Trophoblast cell (in vitro differentiated cells and primary cell): Measurements from ENCODE around the gene DNM1.
A peak's percentile ranks its signal among the peaks of the same experiment; 100 is the strongest.

Source experiments
- DNase-seq, 2 donors: peaks; one replicate each; pipeline ENCODE4 v3.0.0-alpha.2; 2016
- H2AFZ ChIP-seq: 2 replicates; pipeline ENCODE4 v1.6.1; 2013; ENCODE audit warnings: low read length, moderate library complexity, mild to moderate bottlenecking; ENCODE audit not compliant: insufficient read depth, poor library complexity
- H2AK5ac ChIP-seq: 2 replicates; pipeline ENCODE4 v1.6.1; 2013; ENCODE audit warnings: mild to moderate bottlenecking, low read length
- H2BK120ac ChIP-seq: 2 replicates; pipeline ENCODE4 v1.6.1; 2013; ENCODE audit warnings: low read length, mild to moderate bottlenecking, moderate library complexity; ENCODE audit not compliant: insufficient read depth, poor library complexity
- H2BK12ac ChIP-seq: 2 replicates; pipeline ENCODE4 v1.6.1; 2013; ENCODE audit warnings: mild to moderate bottlenecking, low read length, moderate library complexity
- H2BK5ac ChIP-seq: 2 replicates; pipeline ENCODE4 v1.6.1; 2013; ENCODE audit warnings: low read length, low read depth, moderate library complexity, mild to moderate bottlenecking; ENCODE audit not compliant: poor library complexity
- H3K14ac ChIP-seq: 2 replicates; pipeline ENCODE4 v1.6.1; 2013; ENCODE audit warnings: mild to moderate bottlenecking, low read length
- H3K18ac ChIP-seq: 2 replicates; pipeline ENCODE4 v1.6.1; 2013; ENCODE audit warnings: mild to moderate bottlenecking, low read length
- H3K23ac ChIP-seq: 2 replicates; pipeline ENCODE4 v1.6.1; 2013; ENCODE audit warnings: low read length
- H3K27ac ChIP-seq: 2 replicates; pipeline ENCODE4 v1.5.1; 2013; ENCODE audit warnings: low read depth, mild to moderate bottlenecking, inconsistent platforms, low read length, moderate library complexity
- H3K27me3 ChIP-seq: 2 replicates; pipeline ENCODE4 v1.6.1; 2013; ENCODE audit warnings: inconsistent platforms, mild to moderate bottlenecking, low read length, moderate library complexity; ENCODE audit not compliant: insufficient read depth
- H3K36me3 ChIP-seq, 2 experiments: 1 replicate in 1 of 2; 2 replicates in 1 of 2; pipeline ENCODE4 v1.6.1; 2013; ENCODE audit warnings: low read length in 2 of 2, mild to moderate bottlenecking in 2 of 2, moderate library complexity in 1 of 2; ENCODE audit not compliant: insufficient read depth in 2 of 2, control insufficient read depth in 1 of 2
- H3K4ac ChIP-seq: 2 replicates; pipeline ENCODE4 v1.6.1; 2013; ENCODE audit warnings: low read depth, mild to moderate bottlenecking, low read length, moderate library complexity
- H3K4me1 ChIP-seq, 2 experiments: 1 replicate in 1 of 2; 2 replicates in 1 of 2; pipeline ENCODE4 v1.6.1; 2013; ENCODE audit warnings: low read length in 2 of 2, mild to moderate bottlenecking in 2 of 2, moderate library complexity in 1 of 2; ENCODE audit not compliant: insufficient read depth in 2 of 2, control insufficient read depth in 1 of 2
- H3K4me2 ChIP-seq: 2 replicates; pipeline ENCODE4 v1.6.1; 2013; ENCODE audit warnings: inconsistent platforms, mild to moderate bottlenecking, low read length, moderate library complexity
- H3K4me3 ChIP-seq: 2 replicates; pipeline ENCODE4 v1.5.1; 2013; ENCODE audit warnings: mild to moderate bottlenecking, low read depth, low read length, inconsistent platforms
- H3K79me1 ChIP-seq: one replicate; pipeline ENCODE4 v1.6.1; 2013; ENCODE audit warnings: low read length
- H3K79me2 ChIP-seq: 2 replicates; pipeline ENCODE4 v1.6.1; 2013; ENCODE audit warnings: low read length, mild to moderate bottlenecking; ENCODE audit not compliant: control insufficient read depth, insufficient read depth, poor library complexity
- H3K9ac ChIP-seq: 2 replicates; pipeline ENCODE4 v1.6.1; 2013; ENCODE audit warnings: mild to moderate bottlenecking, low read length
- H3K9me3 ChIP-seq: 2 replicates; pipeline ENCODE4 v1.6.1; 2013; ENCODE audit warnings: low read depth, mild to moderate bottlenecking, control low read depth, inconsistent platforms, low read length; ENCODE audit not compliant: insufficient read depth
- H4K12ac ChIP-seq: 2 replicates; pipeline ENCODE4 v1.6.1; 2013; ENCODE audit warnings: low read depth, mild to moderate bottlenecking, low read length, moderate library complexity
- H4K8ac ChIP-seq: 2 replicates; pipeline ENCODE4 v1.6.1; 2013; ENCODE audit warnings: low read depth, mild to moderate bottlenecking, low read length, moderate library complexity
- H4K91ac ChIP-seq: one replicate; pipeline ENCODE4 v1.6.1; 2013; ENCODE audit warnings: low read depth, mild to moderate bottlenecking, low read length, moderate library complexity
- WGBS: extraction: QIAGEN DNeasy Blood & Tissue Kit; methylation state at CpG from one replicate; pipeline ENCODE4 v1.1.7; 2013; ENCODE audit warnings: missing lambda C conversion rate; ENCODE audit not compliant: insufficient read length, insufficient coverage; ENCODE audit errors: extremely low coverage; 5-methylcytosine and 5-hydroxymethylcytosine counted together

DNM1 gene

GRCh38 chr9:128274245-128274644 is 71.1 kb downstream of the DNM1 start:
- peaks cover 19 to 27% of the 10 kb centered on the region in 2 experiments for H3K36me3 ChIP-seq
- H3K27me3 ChIP-seq: no peaks in the 10 kb centered on the region
- H3K18ac ChIP-seq: no peak overlapping the region
- H3K23ac ChIP-seq: no peak overlapping the region
- peaks cover 19% of the 10 kb centered on the region for H3K79me2 ChIP-seq
- peaks cover 19% of the 10 kb centered on the region for H3K79me1 ChIP-seq
- WGBS: no CpG with 5 or more reads among the region's 8 CpGs
- H4K12ac ChIP-seq: no peak overlapping the region
- no peak overlapping the region for H2AK5ac ChIP-seq
- no peak overlapping the region for H2AFZ ChIP-seq
- H3K4me1 ChIP-seq: peaks cover 15 to 26% of the 10 kb centered on the region in 2 experiments
- peak overlapping the region; percentile 66 for H3K4ac ChIP-seq
- no peak overlapping the region for H3K9ac ChIP-seq
- no peak overlapping the region for H3K27ac ChIP-seq
- H2BK5ac ChIP-seq: no peak overlapping the region
- H3K4me3 ChIP-seq: no peak overlapping the region
- no peak overlapping the region for H2BK12ac ChIP-seq
- H3K9me3 ChIP-seq: no peaks in the 10 kb centered on the region
- H4K91ac ChIP-seq: no peak overlapping the region
- H3K4me2 ChIP-seq: no peak overlapping the region
- H4K8ac ChIP-seq: no peak overlapping the region
- no peak overlapping the region for H2BK120ac ChIP-seq
- no peak for DNase-seq
- no peak overlapping the region for H3K14ac ChIP-seq

GRCh38 chr9:128275198-128276007 is 72.2 kb downstream of the DNM1 start, which contains the start of gene GOLGA2:
TSS of gene GOLGA2 (minus strand) at chr9:128276007. CDS start at chr9:128275976, 31 bp downstream.
- peak in 1 of 2 donors; percentile 50 for DNase-seq
- H3K4ac ChIP-seq: peak within 1 kb of the TSS; percentile 99
- H3K9ac ChIP-seq: peak within 1 kb of the TSS; percentile 92
- peak within 1 kb of the TSS; percentile 97 for H4K8ac ChIP-seq
- peak within 1 kb of the TSS; percentile 34 for H2BK12ac ChIP-seq
- H4K91ac ChIP-seq: peak within 1 kb of the TSS; percentile 100
- H3K4me2 ChIP-seq: peak within 1 kb of the TSS; percentile 99
- peaks cover 16 to 20% of the 10 kb centered on the region in 2 experiments for H3K36me3 ChIP-seq
- peak within 1 kb of the TSS; percentile 99 for H2BK120ac ChIP-seq
- H3K23ac ChIP-seq: no peak within 1 kb of the TSS
- peak within 1 kb of the TSS; percentile 94 for H2AK5ac ChIP-seq
- H3K9me3 ChIP-seq: no peaks in the 10 kb centered on the region
- H3K27me3 ChIP-seq: no peaks in the 10 kb centered on the region
- peak within 1 kb of the TSS; percentile 100 for H3K14ac ChIP-seq
- H4K12ac ChIP-seq: peak within 1 kb of the TSS; percentile 86
- WGBS: no CpG with 5 or more reads among the region's 57 CpGs
- peak within 1 kb of the TSS; percentile 99 for H2AFZ ChIP-seq
- H3K18ac ChIP-seq: peak within 1 kb of the TSS; percentile 99
- peaks cover 19% of the 10 kb centered on the region for H3K79me2 ChIP-seq
- peaks cover 18 to 30% of the 10 kb centered on the region in 2 experiments for H3K4me1 ChIP-seq
- H2BK5ac ChIP-seq: peak within 1 kb of the TSS; percentile 97
- peak within 1 kb of the TSS; percentile 89 for H3K4me3 ChIP-seq
- H3K79me1 ChIP-seq: peaks cover 21% of the 10 kb centered on the region
- H3K27ac ChIP-seq: peak within 1 kb of the TSS; percentile 86

- H2BK12ac ChIP-seq: peak within 1 kb of the TSS; percentile 34
- peaks cover 21% of the 10 kb centered on the region for H3K79me1 ChIP-seq
- peak within 1 kb of the TSS; percentile 97 for H2BK5ac ChIP-seq
- H4K91ac ChIP-seq: peak within 1 kb of the TSS; percentile 100
- no peak within 1 kb of the TSS for H3K23ac ChIP-seq
- peak within 1 kb of the TSS; percentile 99 for H3K4me2 ChIP-seq
- peaks cover 16 to 19% of the 10 kb centered on the region in 2 experiments for H3K36me3 ChIP-seq
- no CpG with 5 or more reads among the region's 38 CpGs for WGBS
- no peaks in the 10 kb centered on the region for H3K27me3 ChIP-seq
- peaks cover 19% of the 10 kb centered on the region for H3K79me2 ChIP-seq
- H3K9me3 ChIP-seq: no peaks in the 10 kb centered on the region
- DNase-seq: peak; percentile 100
- H3K14ac ChIP-seq: peak within 1 kb of the TSS; percentile 100
- H3K4ac ChIP-seq: peak within 1 kb of the TSS; percentile 99
- peak within 1 kb of the TSS; percentile 92 for H3K9ac ChIP-seq
- H3K18ac ChIP-seq: peak within 1 kb of the TSS; percentile 99
- H3K4me1 ChIP-seq: peaks cover 18 to 26% of the 10 kb centered on the region in 2 experiments
- H3K27ac ChIP-seq: peak within 1 kb of the TSS; percentile 86
- H3K4me3 ChIP-seq: peak within 1 kb of the TSS; percentile 89
- peak within 1 kb of the TSS; percentile 97 for H4K8ac ChIP-seq
- H2AK5ac ChIP-seq: peak within 1 kb of the TSS; percentile 94
- peak within 1 kb of the TSS; percentile 99 for H2AFZ ChIP-seq
- H2BK120ac ChIP-seq: peak within 1 kb of the TSS; percentile 99
- peak within 1 kb of the TSS; percentile 86 for H4K12ac ChIP-seq
Observed at GRCh38 chr9:128276008-128276573, 72.9 kb downstream of the DNM1 start, which contains the start of gene SWI5. TSS of gene SWI5 (plus strand) at chr9:128276276.

- peaks cover 12 to 14% of the 10 kb centered on the region in 2 experiments for H3K36me3 ChIP-seq
- peak overlapping the region; percentile 84 for H3K9ac ChIP-seq
Observed at GRCh38 chr9:128276574-128277270, 73.5 kb downstream of the DNM1 start.

More at GRCh38 chr9:128276574-128277270, 73.5 kb downstream of the DNM1 start:
- H4K12ac ChIP-seq: peak overlapping the region; percentile 84
- peak overlapping the region; percentile 25 for H2BK120ac ChIP-seq
- peak overlapping the region; percentile 82 for H2AK5ac ChIP-seq
- peaks cover 21% of the 10 kb centered on the region for H3K79me1 ChIP-seq
- H3K27me3 ChIP-seq: no peaks in the 10 kb centered on the region
- peak overlapping the region; percentile 80 for H3K4me3 ChIP-seq
- WGBS: no CpG with 5 or more reads among the region's 23 CpGs
- H3K18ac ChIP-seq: peak overlapping the region; percentile 52
- H3K4me2 ChIP-seq: peak overlapping the region; percentile 99
- H2AFZ ChIP-seq: peak overlapping the region; percentile 67
- peak overlapping the region; percentile 64 for H4K91ac ChIP-seq
- peaks cover 19% of the 10 kb centered on the region for H3K79me2 ChIP-seq
- H3K4ac ChIP-seq: peak overlapping the region; percentile 58
- H2BK12ac ChIP-seq: peak overlapping the region; percentile 11
- H4K8ac ChIP-seq: peak overlapping the region; percentile 70
- H2BK5ac ChIP-seq: peak overlapping the region; percentile 49
- peak overlapping the region; percentile 23 for H3K27ac ChIP-seq
- H3K23ac ChIP-seq: no peak overlapping the region
- H3K4me1 ChIP-seq: peaks cover 14 to 21% of the 10 kb centered on the region in 2 experiments
- peak overlapping the region; percentile 91 for H3K14ac ChIP-seq
- peak in 1 of 2 donors; percentile 10 for DNase-seq
- no peaks in the 10 kb centered on the region for H3K9me3 ChIP-seq
